RWPE2 (cell line): ENCODE data around the gene CHGA.

Experiments used
- ATAC-seq: fragments of 200-7000 bp; cut with Tn5 transposase; 3 replicates; pipeline ENCODE4 v1.9.1; 2021; ENCODE audit warnings: low read depth
- DNase-seq: peaks from one replicate; pipeline ENCODE4 v3.0.0-alpha.2; 2020; ENCODE audit warnings: low spot score
- H3K27ac ChIP-seq: fragments of 450-650 bp; 2 replicates; pipeline ENCODE4 v1.5.1; 2017; ENCODE audit warnings: mild to moderate bottlenecking; ENCODE audit not compliant: poor library complexity, severe bottlenecking
- H3K27me3 ChIP-seq: fragments of 250-450 bp; sonication (Bioruptor Pico); 2 replicates; pipeline ENCODE4 v1.5.1; 2021; ENCODE audit warnings: mild to moderate bottlenecking, moderate library complexity; ENCODE audit not compliant: insufficient read depth, poor library complexity, severe bottlenecking
- H3K36me3 ChIP-seq: fragments of 250-450 bp; sonication (Bioruptor Pico); 2 replicates; pipeline ENCODE4 v1.5.1; 2020; ENCODE audit warnings: low read depth, mild to moderate bottlenecking, moderate library complexity
- H3K4me1 ChIP-seq: fragments of 250-450 bp; sonication (Bioruptor Pico); 2 replicates; pipeline ENCODE4 v1.5.1; 2021; ENCODE audit warnings: mild to moderate bottlenecking, moderate library complexity; ENCODE audit not compliant: insufficient read depth, poor library complexity, severe bottlenecking
- H3K4me3 ChIP-seq: fragments of 250-450 bp; sonication (Bioruptor Pico); 2 replicates; pipeline ENCODE4 v1.5.1; 2021; ENCODE audit warnings: mild to moderate bottlenecking, moderate library complexity; ENCODE audit not compliant: severe bottlenecking
- H3K9me3 ChIP-seq: fragments of 250-450 bp; sonication (Bioruptor Pico); 2 replicates; pipeline ENCODE4 v1.5.1; 2021; ENCODE audit warnings: mild to moderate bottlenecking, moderate library complexity; ENCODE audit not compliant: severe bottlenecking
- TF ChIP-seq, protein P1 (sequence below): fragments of 450-650 bp; IDR thresholded peaks from one replicate; pipeline ENCODE4 v1.5.1; 2017; ENCODE audit warnings: mild to moderate bottlenecking, moderate library complexity; ENCODE audit not compliant: poor library complexity, severe bottlenecking

CHGA gene

DNA sequence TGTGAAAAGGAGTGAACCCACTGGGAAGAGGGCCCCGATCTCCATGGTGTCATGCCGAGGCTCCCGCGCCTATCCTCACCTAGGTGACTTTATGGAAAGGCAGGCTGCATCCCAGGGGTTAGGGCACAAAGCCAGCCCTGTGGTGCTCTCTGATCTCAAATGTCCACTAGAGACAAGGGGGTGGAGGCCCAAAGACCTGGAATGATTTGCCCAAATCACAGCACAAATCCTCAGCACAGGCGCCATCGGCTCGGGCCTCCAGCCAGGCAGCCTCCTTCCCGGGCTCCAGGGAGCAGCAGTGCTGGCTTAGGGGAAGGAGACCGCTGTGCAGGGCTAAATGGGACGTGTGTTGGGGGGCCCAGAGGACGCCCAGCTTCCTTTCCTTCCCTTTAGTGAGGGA is 17.6 kb downstream of the CHGA start:
- no peak for ATAC-seq
- TF ChIP-seq, protein P1, sequence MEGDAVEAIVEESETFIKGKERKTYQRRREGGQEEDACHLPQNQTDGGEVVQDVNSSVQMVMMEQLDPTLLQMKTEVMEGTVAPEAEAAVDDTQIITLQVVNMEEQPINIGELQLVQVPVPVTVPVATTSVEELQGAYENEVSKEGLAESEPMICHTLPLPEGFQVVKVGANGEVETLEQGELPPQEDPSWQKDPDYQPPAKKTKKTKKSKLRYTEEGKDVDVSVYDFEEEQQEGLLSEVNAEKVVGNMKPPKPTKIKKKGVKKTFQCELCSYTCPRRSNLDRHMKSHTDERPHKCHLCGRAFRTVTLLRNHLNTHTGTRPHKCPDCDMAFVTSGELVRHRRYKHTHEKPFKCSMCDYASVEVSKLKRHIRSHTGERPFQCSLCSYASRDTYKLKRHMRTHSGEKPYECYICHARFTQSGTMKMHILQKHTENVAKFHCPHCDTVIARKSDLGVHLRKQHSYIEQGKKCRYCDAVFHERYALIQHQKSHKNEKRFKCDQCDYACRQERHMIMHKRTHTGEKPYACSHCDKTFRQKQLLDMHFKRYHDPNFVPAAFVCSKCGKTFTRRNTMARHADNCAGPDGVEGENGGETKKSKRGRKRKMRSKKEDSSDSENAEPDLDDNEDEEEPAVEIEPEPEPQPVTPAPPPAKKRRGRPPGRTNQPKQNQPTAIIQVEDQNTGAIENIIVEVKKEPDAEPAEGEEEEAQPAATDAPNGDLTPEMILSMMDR = no peak
- H3K36me3 ChIP-seq = peaks cover 22% of the 10 kb centered on the region

DNA sequence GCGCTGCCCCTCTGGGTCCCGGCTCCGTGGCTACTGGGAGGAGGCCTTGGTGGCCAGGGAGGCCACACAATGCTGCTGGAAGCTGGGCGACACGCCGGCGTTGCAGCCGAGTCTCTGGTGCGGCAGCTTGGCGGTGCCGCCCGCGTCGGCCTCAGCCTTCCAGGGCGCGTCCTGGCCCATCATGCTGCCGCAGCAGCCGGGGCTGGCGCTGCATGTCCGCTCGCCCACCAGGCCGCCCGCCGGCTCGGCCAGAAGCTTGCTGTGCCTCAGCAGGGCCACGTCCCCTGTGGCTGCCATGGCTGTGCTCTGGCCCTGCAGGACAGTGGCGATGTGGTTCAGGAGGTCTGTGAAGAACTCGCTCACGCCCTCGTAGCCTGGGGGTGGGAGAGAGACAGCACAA is 18.6 kb downstream of the CHGA start:
- peaks cover 12% of the 10 kb centered on the region for H3K4me1 ChIP-seq
- H3K27me3 ChIP-seq = no peaks in the 10 kb centered on the region
- ATAC-seq (no peak), DNase-seq (no peak)
- peaks cover 26% of the 10 kb centered on the region for H3K36me3 ChIP-seq
- H3K4me3 ChIP-seq = no peak overlapping the region
- no peak overlapping the region for H3K27ac ChIP-seq
- no peaks in the 10 kb centered on the region for H3K9me3 ChIP-seq
- TF ChIP-seq, protein P1 = no peak

More for the DNA sequence above, 17.6 kb downstream of the CHGA start:
- no peak for DNase-seq
- peaks cover 9% of the 10 kb centered on the region for H3K4me1 ChIP-seq
- no peak overlapping the region for H3K4me3 ChIP-seq
- H3K27me3 ChIP-seq = no peaks in the 10 kb centered on the region
- no peaks in the 10 kb centered on the region for H3K9me3 ChIP-seq
- no peak overlapping the region for H3K27ac ChIP-seq

DNA sequence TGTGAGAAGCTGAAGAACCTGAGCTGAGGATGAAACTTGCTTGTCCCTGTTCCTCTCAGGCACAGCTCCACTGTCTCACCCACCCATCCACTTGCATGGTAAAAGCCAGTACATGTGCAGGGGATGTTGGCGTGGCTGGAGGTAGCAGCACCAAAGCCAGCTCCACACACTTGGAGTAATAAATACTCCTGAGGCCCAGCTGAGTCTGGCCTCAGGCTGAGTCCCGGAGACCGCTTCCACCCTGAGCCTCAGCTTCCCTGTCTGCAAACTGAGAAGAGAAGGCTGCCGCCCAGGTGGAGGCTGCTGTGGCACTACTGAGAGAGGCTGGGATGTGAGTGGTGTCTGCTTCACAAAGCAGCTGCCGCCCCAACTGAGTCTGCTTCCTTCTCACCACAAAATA is 19.2 kb downstream of the CHGA start:
- DNase-seq (no peak), ATAC-seq (no peak)
- no peak overlapping the region for H3K4me3 ChIP-seq
- H3K9me3 ChIP-seq = no peaks in the 10 kb centered on the region
- H3K27me3 ChIP-seq = no peaks in the 10 kb centered on the region
- peaks cover 20% of the 10 kb centered on the region for H3K36me3 ChIP-seq
- H3K27ac ChIP-seq = no peak overlapping the region
- H3K4me1 ChIP-seq = peaks cover 15% of the 10 kb centered on the region
- TF ChIP-seq, protein P1 = no peak

DNA sequence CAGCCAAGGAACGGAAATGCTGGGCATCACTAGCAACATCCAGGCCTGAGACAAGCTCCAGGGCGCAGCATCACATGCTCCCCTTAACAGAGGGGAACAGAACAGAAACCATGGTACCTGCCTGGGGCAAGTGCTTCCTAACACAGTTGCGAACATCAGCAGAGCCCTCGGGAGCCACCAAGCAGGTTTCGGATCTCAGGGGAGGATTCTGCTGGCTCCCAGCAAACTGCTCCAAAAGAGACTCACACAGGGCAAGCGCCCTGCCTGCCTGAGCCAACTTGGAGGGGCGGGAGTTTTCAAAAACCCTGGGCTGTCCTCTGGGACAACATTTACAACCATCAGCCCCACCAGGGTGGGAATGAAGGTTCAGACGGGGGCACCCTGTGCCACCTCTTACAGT is 19.6 kb downstream of the CHGA start:
- ATAC-seq = no peak
- DNase-seq = no peak
- Histone ChIP-seq H3K27me3 (no peaks in the 10 kb centered on the region), H3K4me1 (peaks cover 11% of the 10 kb centered on the region), H3K9me3 (no peaks in the 10 kb centered on the region), H3K27ac (no peak overlapping the region), H3K36me3 (peaks cover 18% of the 10 kb centered on the region), H3K4me3 (no peak overlapping the region)
- TF ChIP-seq, protein P1 = no peak

DNA sequence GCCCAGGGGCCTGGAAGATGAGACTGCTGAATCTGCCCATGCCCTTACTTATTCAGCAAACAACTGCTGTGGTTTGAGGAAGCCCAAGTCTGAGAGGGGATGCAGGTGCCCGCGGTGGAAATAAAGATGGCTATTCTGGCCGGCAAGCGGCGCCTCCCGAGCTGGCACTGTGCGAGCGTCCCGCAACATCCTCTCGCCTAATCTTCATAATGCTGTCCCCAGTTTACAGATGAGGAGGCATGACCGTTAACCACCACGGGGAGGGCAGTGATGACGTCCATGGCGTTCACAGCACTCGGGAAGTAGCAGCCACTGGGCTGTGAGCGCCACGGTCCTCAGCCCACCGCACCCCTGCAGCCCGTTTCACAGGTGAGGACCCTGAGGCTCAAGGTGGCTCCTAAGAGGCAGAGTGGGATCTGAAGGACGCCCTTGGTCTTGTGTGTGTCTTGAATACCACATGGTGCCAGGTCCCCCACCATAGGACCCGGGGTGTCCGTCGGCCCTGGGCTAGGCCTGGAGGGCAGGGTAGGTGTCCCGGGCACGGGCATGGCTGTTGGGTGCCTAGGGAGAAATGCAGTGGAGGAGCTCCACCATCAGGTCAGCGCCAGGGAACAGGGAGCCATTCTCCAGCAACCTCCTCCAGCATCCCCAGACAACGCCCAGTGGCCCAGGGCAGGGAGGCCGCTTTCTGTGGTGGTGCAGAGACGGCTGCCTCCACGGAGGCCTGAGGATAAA is 20.2 kb downstream of the CHGA start:
- Histone ChIP-seq H3K27ac (no peak overlapping the region), H3K36me3 (peaks cover 22% of the 10 kb centered on the region), H3K4me1 (peaks cover 6% of the 10 kb centered on the region), H3K9me3 (no peaks in the 10 kb centered on the region), H3K4me3 (no peak overlapping the region), H3K27me3 (no peaks in the 10 kb centered on the region)
- no peak for DNase-seq
- no peak for ATAC-seq
- TF ChIP-seq, protein P1 = no peak
